VCaP (cell line): ENCODE measurements around the gene NOP10.

Source experiments
- H3K27ac ChIP-seq: fragments of 450-650 bp; 2 replicates; pipeline ENCODE4 v1.5.1; 2017
- TF ChIP-seq, protein P1 (sequence below): fragments of 450-650 bp; conservative IDR thresholded peaks from 2 replicates; pipeline ENCODE4 v1.5.1; 2017; ENCODE audit warnings: mild to moderate bottlenecking, moderate library complexity

NOP10 gene

DNA sequence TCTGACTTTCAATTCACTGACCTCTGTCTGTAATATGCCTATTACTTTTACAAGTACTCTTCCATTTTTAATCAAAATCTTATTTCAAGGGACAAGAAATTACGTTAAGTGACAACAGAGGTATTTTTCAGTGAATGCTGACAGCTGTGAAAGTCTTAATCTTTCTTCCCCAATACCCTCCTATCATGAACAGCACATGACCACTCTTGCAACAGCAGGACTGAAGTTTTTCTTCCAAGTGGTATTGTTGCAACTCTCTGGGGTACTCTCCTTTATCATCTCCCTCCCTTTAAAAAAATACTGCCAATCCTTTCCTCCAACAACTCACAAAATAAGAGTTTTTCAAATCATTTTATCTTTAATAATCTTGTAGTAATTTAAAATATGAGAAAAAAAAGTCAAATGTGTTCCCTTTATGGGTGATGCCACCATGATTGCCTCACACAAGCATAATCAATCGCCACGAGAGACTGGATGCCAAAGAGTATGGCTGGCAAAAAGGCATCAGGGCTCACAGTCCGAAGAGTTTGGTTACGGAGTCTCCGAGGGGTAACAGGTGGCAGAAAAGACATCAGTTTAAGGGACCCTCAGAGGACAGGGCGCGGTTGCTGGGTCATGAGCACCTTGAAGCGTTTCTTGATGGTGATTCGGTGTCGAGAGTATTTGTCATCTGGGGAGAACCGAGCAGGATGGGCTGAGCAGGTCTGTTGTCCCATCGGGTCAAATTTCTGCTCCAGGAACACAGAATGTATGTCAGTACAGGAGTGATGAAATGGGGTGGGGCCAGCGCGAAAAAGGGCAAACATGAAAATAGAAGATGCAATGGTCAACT, 1.3 kb downstream of the NOP10 start:
- TF ChIP-seq, protein P1, sequence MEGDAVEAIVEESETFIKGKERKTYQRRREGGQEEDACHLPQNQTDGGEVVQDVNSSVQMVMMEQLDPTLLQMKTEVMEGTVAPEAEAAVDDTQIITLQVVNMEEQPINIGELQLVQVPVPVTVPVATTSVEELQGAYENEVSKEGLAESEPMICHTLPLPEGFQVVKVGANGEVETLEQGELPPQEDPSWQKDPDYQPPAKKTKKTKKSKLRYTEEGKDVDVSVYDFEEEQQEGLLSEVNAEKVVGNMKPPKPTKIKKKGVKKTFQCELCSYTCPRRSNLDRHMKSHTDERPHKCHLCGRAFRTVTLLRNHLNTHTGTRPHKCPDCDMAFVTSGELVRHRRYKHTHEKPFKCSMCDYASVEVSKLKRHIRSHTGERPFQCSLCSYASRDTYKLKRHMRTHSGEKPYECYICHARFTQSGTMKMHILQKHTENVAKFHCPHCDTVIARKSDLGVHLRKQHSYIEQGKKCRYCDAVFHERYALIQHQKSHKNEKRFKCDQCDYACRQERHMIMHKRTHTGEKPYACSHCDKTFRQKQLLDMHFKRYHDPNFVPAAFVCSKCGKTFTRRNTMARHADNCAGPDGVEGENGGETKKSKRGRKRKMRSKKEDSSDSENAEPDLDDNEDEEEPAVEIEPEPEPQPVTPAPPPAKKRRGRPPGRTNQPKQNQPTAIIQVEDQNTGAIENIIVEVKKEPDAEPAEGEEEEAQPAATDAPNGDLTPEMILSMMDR = no peak
- peak overlapping the region; percentile 89 for H3K27ac ChIP-seq

DNA sequence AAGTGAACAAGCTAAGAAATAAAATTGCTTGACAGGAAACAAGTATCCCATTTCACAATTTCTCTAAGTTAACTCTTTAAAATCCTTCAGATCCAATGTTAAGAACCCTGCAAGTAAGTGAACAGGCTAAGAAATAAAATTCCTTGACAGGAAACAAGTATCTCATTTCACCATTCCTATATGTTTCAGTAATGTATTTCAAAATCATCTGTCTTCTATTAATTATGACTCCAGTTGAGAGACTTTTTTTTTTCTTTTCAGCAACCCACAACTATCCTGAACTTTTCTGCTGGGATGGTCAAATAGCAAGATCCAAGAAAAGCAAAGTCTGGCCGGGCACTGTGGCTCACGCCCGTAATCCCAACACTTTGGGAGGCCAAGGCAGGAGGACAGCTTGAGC, 3.0 kb downstream of the NOP10 start:
- TF ChIP-seq, protein P1 = no peak
- no peak overlapping the region for H3K27ac ChIP-seq

DNA sequence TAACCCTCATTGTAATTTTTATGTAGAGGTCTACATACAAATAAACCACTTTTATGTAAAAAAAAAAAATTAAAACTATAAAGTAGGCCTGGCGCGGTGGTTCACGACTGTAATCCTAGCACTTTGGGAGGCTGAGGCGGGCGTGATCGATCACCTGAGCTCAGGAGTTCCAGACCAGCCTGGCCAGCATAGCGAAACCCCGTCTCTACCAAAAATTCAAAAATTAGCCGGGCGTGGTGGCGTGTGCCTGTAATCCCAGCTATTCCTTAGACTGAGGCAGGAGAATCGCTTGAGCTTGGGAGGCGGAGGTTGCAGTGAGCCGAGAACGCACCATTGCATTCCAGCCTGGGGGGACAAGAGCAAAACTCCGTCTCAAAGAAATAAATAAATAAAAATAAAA, 4.6 kb downstream of the NOP10 start:
- peak overlapping the region; percentile 78 for H3K27ac ChIP-seq

DNA sequence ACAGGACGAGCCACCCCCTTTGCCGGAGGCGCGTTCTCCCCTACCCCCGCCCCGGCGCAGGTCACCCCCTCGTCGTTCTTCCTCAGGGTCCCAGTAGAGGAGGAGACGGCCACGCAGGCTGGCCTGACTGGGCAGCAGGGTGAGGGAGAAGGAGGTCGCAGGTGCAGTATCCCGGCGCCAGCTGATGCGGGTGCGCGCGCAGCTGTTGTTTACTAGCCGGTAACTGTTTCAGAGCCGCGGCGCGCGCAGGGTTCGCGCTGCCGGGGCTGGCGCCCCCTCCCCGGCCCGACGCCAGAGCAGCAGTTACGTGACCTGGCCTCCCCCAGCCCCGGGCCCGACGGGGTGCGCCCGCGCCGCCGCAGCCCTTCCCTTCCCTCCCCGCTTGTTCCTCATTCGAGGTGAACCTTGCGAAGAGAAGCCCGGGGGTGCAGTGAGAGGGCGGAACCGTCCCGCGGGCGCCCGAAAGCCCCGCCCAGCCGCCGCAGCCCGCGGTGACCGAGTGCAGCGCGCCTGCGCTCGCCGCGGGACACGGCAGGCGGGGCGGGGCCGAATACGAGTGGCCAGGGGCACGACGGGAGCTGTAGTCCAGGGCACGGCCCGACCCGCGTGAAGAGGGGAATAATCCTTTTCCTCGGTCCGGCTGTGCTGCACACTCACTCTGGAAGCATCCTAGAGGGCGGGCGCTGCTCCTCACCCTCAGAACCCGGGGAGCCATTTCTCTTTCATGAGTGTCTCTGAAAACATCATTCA, 5.2 kb downstream of the NOP10 start, which contains the start of gene SLC12A6:
SLC12A6 (minus strand) TSS at position 225 of the 750 bp plus-strand sequence. CDS start 1,101 bp downstream, outside the sequence.
- TF ChIP-seq, protein P1 = no peak
- peak within 1 kb of the TSS; percentile 78 for H3K27ac ChIP-seq

More for the DNA sequence above, 4.6 kb downstream of the NOP10 start:
- TF ChIP-seq, protein P1 = no peak

DNA sequence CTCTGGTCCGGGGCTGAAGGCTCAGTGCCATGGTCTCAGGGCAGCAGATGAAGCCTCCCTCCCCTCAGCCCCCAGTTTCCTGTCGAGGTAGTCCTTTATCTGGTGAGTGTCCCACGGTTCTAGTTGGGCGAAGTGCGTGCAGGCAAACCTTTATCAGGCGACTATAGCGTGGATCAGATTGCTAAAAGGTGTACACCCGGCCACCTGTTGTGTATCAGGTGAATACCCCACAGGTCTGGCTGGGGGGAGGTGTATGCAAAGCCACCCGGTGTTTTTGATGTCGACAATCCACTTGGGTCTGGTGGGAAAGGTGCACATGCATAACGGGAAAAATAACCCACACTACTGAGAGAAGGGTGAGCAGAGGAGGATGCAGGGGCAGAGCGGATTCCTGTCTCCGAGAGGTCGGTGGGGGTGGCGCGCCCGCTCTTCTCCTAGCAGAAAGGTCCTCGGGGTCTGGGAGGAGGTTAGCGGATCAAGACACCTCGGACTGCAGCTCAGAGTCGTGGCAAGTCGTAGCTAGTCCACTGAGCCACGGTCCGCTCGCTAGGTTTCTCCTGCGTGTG, 5.9 kb downstream of the NOP10 start:
- peak overlapping the region; percentile 78 for H3K27ac ChIP-seq
- TF ChIP-seq, protein P1 = no peak

DNA sequence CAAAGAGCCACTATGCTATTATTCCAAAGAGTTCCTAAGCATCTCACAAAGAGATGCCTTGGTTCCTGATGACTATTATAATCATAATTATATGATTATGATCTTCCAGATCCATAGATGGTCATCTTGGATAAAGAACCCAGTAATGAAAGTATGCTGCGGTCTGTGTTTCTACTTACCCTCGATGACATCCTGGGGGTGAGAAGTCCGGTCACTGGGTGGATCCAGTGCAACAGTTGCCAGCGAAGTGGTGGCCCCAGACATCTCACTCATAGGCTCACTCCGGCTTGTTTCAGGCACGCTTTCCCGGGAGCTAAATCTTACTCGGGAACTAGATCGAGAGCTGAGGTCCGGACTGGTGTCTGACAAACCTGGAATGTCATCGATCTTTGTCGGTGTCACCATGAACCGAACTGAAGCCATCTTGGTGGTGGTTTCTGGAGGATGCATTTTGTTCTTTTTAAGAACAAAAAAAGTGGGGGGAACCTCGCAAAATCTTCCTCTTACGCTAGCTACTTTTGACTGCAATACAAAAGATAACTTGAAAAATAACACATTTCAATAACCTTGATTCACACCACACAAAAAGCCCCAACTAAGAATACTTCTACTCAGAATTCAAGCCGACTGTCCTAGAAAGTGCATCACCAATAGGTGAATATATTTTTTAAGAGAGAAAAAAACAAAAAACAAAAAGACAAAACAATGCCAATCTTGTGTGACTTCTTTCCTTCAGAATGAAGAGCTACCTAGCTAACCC, 6.5 kb downstream of the NOP10 start:
- TF ChIP-seq, protein P1 = no peak
- H3K27ac ChIP-seq = peak overlapping the region; percentile 78; the same call in 1 of the 2 replicates
